ENCODE results near the gene RBMS3.
"Not testable (repeated sequence)": the region's sequence is repeated elsewhere in the genome, so short reads cannot be mapped to it uniquely, and the experiment has no call there.

Gene RBMS3

DNA sequence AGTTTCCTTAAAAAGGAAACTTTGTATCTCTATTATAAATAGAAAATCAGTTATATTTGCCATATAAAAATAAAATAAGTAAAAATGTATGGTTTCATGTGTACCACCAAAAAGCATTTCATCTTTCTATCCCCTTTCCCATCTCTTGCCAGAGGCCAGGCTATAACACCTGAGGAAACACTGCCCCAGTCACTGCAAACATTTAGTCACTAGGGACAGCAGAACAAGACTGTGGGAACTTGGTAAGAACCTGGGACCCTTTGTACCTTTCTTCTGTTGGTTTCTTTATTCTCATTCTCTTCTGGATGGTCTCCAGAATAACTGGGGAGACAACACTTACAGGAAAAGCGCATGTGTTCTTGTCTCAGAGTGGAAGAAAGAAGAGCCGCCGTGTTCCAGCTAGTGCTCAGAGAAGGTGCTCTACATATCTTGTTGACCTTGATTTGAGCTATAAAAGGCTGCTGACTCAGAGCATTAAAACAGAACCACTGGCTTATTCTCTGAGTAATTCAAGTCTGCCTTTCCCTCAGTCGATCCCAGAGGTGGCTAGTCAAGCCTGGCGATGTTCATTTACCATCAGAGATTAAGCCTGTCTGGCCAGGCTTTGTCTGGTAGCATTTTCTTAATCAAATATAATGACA, 361.6 kb downstream of the RBMS3 start:
- DNase-seq, result no peak

- DNase-seq, result no peak
These were observed 362.2 kb downstream of the RBMS3 start for GRCh38 chr3:29643034-29643425.

- no peak for DNase-seq
These were observed 363.4 kb downstream of the RBMS3 start for GRCh38 chr3:29644261-29644660.

- DNase-seq, result no peak
These were observed 364.2 kb downstream of the RBMS3 start for GRCh38 chr3:29644956-29645636.

GRCh38 chr3:29646043-29646442, 365.2 kb downstream of the RBMS3 start:
- no peak for DNase-seq

DNA sequence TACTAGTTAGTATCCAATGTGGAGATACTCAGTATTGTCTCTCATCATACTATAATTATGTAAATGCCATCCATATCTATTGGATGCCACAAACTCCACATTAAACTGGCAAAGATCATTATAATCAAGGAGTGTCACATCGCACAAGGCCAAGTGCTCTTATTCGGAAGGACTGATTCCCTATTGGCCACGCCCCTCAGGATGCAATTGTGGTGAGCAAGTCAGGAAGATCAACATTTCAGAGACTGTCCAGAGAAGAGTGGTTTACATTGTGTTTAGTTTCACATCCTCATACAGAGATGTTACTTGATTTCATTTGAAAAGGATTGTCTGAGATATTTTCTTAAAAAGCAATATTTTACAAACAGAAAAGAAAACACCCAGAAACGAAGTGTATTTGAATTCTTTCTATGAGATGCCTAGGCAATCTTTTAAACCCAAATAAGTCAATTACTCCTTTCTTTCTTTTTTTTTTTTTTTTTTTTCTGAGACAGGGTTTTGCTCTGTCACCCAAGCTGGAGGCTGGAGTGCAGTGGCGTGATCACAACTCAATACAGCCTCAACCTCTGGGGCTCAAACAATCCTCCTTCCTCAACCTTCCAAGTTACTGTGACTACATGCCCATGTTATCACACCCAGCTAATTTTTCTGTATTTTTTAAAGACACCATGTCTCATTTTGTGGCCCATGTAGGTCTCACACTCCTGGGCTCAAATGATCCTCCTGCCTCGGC, 369.1 kb downstream of the RBMS3 start:
- DNase-seq, result peak; percentile 44

DNA sequence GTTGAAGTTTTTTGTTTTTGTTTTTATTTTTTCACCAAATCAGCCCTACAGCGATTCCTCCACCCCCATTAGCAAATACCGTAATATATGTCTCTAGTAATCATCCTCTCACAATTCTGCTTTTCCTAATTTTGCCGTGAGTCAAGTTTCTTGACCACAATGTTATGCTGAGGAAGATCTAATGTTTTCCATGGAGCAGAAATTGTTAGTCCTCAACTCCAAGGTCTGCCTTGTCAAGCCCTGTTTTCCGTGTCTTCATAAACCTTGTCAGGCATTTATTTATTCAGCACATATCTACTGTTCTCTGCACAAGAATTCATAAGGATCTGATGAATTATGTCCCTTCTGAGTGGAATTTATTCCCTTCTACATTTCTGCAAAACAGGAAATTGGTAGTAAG, 372.8 kb downstream of the RBMS3 start:
- DNase-seq, result no peak

GRCh38 chr3:29655015-29655747, 374.3 kb downstream of the RBMS3 start:
- no peak for DNase-seq

- no peak for DNase-seq
These were observed 384.8 kb downstream of the RBMS3 start for GRCh38 chr3:29665688-29666087.

DNA sequence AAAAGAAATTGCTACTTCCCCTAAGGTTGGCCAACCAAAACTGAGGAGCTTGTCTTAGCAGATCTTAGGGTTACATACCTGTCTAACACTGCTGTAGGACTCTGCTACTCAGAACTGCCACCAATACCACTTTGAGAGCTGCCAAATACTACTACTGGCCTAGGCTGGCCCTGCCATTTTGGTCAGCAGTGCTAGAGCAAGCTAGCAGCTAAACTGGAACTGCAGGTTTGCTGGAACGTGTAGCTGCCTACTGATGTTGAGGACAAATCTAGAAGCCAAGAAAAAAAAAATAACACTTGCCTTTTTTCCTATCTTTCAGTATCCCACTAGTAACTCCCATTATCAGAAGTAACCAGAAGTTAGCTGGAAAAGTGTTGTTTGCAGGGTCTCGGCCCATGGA, 387.4 kb downstream of the RBMS3 start:
- DNase-seq, result no peak

- no peak for DNase-seq
These were observed 387.9 kb downstream of the RBMS3 start for GRCh38 chr3:29668728-29669127.

GRCh38 chr3:29670476-29670875, 389.6 kb downstream of the RBMS3 start:
- not testable (repeated sequence) for DNase-seq

GRCh38 chr3:29677421-29677820, 396.6 kb downstream of the RBMS3 start:
- no peak for DNase-seq

- no peak for DNase-seq
These were observed 399.1 kb downstream of the RBMS3 start for GRCh38 chr3:29679944-29680343.

- DNase-seq, result peak; percentile 9
These were observed 402.4 kb downstream of the RBMS3 start for GRCh38 chr3:29683018-29683993.

- no peak for DNase-seq
These were observed 406.2 kb downstream of the RBMS3 start for GRCh38 chr3:29686889-29687592.

- DNase-seq, result no peak
These were observed 409.9 kb downstream of the RBMS3 start for GRCh38 chr3:29690686-29691353.

DNA sequence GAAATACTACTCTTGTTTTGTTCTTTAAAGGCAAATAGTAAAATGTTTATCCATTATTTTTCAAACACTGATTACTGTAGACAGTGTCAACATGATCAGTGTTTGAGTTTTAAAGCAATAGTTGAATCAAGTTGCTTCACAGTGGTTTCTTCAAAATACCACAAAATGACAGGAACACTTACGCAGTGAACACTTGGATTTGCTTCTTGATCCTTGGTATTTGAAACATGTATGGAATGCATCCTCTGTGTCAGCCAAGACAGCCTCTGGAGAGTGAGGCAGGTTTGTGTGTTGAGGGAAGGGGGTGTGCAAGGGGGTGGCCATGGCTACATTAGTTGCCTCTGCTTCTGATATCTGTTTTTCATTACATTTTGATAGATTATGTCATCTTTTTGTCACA, 413.0 kb downstream of the RBMS3 start:
- no peak for DNase-seq

DNA sequence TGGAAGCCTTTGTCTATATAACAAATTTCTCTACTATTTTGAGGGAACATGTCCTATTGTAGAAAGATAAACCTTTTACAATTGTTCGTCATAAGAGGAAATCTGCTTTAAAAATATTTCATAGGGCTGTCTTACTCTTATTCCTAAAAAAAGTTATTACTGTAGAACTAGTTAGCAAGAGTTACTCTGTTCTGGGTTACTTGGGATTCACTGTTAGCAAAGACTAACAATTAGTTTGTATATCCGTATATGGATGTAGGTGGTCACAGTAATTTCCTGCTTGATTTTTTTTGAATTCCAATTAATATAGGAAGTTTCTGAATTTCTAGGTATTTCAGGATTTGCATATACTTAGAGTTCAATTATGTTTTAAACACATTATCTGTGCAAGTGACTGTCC, 413.5 kb downstream of the RBMS3 start:
- no peak for DNase-seq

DNA sequence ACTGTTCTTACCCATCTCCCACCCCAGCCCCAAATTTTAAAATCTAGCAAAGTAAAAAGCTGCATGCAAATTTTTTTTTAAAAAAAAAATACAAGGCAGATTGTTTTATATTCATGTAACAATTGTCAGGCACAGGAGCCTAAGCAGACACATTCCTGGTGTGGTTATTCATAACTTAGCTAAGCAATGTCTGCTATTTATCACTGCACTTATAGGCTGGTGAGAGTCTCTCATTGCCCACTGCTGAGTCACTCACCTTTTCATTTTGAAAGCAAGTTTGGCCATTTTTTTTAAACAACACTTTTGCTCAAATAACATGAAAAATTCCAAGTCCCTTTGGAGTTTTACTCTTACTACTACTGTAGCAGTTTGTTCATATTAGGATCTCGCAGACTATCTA, 413.9 kb downstream of the RBMS3 start:
- peak; percentile 24 for DNase-seq

DNA sequence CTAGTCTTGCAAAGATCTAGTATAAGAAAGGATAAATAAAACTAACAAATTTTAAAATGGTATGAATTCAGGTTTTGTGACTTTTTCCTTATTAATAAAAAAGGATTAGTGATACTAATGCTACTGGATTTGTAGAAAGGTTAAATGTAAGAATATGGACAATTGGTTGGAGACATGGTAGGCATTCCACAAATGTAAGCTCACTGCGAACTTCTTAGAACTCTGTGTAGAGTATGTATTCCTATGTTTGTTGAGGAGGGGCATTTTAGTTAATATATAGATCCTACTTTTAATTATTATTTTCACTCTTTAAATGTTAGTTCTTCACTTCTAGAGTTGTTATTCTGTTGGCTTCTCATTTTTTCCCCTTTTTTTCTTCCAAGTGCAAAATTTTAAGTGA, 414.3 kb downstream of the RBMS3 start:
- no peak for DNase-seq

All from DMS53 (cell line).